Daoy (cell line): Measurements from ENCODE around the gene DIS3L2. TPM values are rescaled to one million over a fixed set of nuclear protein-coding genes. Genes with fewer than 3 reads are reported as not detected.

Experiments
- DNase-seq: peaks from one replicate; pipeline ENCODE4 v3.0.0-alpha.2; 2015; ENCODE audit warnings: low read depth
- total RNA-seq: library from RNA; depleted of rRNA; stranded (reverse); fragments of >200 nt; shearing (Covaris generic); gene quantifications from 2 replicates; pipeline ENCODE4 v1.2.3, GENCODE V29; 2014; rRNA removed

DIS3L2 gene, protein sequence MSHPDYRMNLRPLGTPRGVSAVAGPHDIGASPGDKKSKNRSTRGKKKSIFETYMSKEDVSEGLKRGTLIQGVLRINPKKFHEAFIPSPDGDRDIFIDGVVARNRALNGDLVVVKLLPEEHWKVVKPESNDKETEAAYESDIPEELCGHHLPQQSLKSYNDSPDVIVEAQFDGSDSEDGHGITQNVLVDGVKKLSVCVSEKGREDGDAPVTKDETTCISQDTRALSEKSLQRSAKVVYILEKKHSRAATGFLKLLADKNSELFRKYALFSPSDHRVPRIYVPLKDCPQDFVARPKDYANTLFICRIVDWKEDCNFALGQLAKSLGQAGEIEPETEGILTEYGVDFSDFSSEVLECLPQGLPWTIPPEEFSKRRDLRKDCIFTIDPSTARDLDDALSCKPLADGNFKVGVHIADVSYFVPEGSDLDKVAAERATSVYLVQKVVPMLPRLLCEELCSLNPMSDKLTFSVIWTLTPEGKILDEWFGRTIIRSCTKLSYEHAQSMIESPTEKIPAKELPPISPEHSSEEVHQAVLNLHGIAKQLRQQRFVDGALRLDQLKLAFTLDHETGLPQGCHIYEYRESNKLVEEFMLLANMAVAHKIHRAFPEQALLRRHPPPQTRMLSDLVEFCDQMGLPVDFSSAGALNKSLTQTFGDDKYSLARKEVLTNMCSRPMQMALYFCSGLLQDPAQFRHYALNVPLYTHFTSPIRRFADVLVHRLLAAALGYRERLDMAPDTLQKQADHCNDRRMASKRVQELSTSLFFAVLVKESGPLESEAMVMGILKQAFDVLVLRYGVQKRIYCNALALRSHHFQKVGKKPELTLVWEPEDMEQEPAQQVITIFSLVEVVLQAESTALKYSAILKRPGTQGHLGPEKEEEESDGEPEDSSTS
- total RNA-seq, result 22.3 TPM in 2 replicates

- peak; percentile 87 for DNase-seq
Observed at GRCh38 chr2:231961349-231962166, at the start of gene DIS3L2. Gene DIS3L2, plus strand, starts transcription at chr2:231961713. Its CDS starts 53,215 bp downstream, at chr2:232014928.

DNA sequence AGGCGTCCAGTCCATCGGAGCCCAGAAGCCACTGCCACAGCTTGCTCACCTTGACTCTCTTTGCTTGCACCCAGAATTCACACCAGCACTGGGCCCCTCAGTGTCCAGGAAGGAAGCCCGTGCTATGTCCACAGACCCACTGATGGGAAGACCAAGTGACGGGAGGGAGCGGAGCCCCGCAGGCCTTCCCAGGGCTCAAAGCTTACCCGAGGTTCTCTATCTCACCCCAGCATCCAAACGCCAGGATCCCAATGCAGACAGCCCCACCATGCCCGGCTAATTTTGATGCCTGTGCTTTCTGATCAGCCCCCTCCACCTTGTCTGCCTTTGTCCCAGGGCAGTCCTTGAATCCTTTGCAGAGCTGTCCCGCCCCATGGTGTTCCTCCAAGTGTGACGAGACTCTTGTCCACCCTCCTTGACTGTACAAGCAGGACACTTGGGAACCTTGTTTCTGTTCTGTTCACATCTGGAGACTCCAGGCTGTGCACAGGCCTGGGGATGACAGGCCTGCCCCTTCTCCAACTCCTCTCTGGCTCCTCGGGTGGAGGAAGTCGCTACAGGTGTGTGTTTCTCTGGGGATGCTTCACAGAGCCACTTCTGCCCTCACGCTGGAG is 47.3 kb upstream of the DIS3L2 start:
- no peak for DNase-seq

DNA sequence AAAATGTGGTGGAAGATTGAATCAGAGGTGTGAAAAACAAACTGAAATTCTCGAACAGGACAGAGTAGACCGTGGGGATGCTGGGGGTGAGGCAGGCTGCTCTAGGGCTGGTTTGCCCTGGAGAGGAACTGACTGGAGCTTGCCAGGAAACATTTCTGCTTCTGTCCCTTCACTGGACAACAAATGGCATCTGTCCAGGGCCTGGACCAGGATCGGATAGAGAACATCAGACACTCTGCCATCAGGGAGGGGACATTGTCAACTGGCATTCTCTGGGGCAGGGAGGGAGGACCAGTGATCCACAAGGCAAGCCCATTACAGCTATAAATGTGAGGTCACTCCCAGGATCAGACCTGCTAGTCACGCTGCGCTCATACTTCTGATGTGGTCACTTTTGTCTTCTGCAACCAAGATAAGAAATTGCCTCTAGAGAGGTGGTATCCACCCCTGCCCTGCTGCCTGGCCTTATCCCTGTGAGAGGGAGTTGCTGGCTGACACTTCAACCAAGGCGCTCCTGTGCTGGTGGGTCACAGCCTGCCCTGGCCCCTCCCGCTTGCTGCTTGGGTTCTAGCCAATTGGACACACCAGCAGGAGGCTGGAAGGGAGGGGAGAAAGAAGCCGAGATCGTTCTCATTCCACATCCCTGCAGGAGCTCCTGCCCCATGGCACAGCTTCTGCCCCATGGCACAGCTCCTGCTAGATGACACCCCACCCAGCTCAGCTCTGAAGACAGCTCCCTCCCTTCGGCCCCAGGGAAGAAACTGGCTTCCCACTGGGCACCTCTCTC is 44.0 kb upstream of the DIS3L2 start:
- DNase-seq, result no peak

- DNase-seq, result no peak
Observed at GRCh38 chr2:231918501-231919330, 42.8 kb upstream of the DIS3L2 start.

GRCh38 chr2:231919341-231920035 is 42.0 kb upstream of the DIS3L2 start:
- DNase-seq, result no peak

DNA sequence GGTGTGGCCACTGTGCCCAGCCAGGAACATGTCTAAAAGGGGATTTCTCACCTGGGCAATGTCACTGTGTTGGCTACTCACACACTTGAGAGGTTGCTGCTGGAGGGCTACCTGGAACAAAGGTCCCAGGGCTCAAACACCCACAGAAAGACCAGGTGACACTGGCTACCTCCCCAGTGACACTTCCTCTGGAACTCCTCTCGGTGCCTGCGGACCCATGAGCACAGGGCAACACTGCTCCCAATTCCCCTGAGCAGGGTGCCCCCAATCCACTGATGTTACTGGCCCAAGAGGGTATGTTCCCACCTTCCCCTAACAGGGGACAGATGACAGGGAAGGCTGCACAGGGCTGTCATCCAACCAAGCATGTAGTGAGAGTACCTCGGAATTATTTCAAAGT is 41.1 kb upstream of the DIS3L2 start:
- DNase-seq, result no peak

DNA sequence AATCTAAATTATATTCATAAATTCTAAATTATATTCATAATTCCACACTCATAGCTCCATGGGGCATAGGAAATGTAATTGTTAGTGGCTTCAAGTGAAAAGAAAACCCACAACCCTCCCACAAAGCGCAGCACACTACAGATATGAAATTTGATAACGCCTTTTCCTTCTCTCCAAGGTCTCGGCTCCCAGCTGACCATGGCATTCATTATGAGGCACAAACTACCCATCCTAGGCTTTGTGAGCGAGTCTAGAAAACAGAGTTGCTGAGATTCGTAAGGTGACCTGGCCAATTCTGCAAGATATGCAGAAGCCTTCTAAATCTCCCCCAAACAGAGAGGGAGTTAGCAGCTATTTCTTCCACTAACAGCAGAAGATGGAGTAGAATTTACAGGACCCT is 40.7 kb upstream of the DIS3L2 start:
- no peak for DNase-seq

DNA sequence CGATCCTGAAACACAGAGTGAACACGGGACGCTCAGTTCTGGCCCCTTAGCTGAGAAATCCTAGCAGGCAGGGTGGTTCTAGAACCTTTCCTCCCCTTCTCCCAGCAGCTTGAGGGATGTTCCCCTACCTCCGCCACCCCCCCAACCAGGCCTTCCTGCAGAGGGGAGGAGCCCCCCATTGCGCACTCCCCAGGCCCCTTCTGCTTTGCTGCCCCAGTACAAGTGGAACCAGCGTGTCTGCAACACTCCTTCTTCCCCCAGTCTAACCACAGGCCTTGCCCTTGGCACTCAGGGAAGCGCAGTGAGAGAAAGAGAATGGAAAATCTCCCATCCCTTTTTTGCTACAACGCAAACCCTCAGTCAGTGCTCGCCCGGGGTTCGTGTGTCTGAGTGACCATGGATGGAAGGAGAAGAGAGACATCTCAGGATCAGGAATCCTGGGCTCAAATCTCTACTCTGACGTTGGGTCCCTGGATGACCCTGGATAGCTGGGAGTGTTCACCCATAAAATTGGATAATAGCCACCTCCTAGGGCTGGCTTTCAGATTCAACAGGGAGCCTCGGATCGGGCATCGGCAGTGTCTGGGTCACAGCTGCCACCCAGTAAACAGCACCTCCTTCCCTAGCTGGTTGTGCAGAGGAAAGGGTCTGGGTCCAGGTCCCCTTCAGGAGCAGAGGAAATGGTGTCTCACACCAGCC is 39.1 kb upstream of the DIS3L2 start:
- no peak for DNase-seq

- no peak for DNase-seq
Observed at GRCh38 chr2:231923010-231923344, 38.5 kb upstream of the DIS3L2 start.

- DNase-seq, result no peak
Observed at GRCh38 chr2:231923951-231924888, 37.3 kb upstream of the DIS3L2 start.

DNA sequence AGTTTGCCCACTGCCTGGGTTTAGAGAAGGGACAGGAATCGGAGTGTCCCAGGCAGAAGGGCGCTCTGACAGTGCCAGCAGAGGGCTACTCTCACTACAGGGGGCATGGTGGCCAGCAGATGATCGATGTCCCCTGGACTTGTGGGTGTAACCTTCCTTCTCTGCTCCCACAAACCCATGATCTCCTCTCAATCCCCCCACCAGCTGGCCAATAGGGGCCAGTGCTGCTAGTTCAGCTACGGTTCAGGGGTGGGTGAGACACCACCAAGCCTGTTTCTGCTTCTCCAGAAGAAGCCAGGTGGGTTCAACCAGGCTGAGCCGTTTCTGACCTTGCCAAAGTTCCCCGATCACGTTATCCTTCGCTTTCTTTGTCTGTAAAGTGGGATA is 36.6 kb upstream of the DIS3L2 start:
- no peak for DNase-seq

GRCh38 chr2:231925303-231926179 is 36.0 kb upstream of the DIS3L2 start:
- DNase-seq, result peak; percentile 88

DNA sequence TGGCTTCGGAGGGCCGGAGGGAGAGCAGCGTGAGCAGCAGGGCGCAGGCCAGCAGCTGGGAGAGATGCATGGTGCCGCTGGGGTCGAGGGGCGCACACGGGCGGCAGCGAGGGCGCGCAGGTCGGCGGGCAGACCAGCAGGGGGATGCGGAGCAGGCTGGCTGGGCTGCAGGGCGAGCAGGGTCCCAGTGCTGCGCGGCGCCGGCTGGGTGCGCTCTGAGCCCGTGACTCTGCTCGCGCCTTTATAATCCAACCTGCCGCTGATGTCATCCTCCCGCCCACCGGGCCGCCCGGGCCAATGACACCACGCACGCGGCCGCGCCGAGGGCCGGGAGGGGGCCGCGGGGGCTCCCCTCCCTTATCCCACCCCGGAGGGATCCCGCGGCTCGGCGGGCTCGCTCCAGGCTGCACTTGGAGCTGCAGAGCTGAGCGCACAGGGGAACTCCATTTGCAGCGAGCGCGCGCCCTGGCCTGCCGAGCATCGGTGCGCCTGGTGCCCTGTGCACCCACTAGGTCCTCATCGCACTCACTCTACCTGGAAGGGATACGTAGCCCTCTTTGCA is 35.3 kb upstream of the DIS3L2 start, which contains the start of gene NPPC:
Gene NPPC (minus strand): TSS at position 217 of the 562 bp plus-strand sequence. CDS start 147 bp downstream, at position 70.
- DNase-seq, result peak; percentile 67

- DNase-seq, result no peak
Observed at GRCh38 chr2:231926761-231927565, 34.5 kb upstream of the DIS3L2 start.

- no peak for DNase-seq
Observed at GRCh38 chr2:231927566-231927890, 34.0 kb upstream of the DIS3L2 start.
